Activated CD8-positive, alpha-beta T cell treated with anti-CD3 and anti-CD28 coated beads for 36 hours (primary cell): ENCODE data around the gene ZNF254. TPM values are rescaled to one million over a fixed set of nuclear protein-coding genes. Genes with fewer than 3 reads are reported as not detected.
"Not testable (repeated sequence)": the region's sequence is repeated elsewhere in the genome, so short reads cannot be mapped to it uniquely, and the experiment has no call there.

ENCODE experiments used
- ATAC-seq: fragments of 200-7000 bp; cut with Tn5 transposase; one replicate; pipeline ENCODE4 v1.10.0; 2021; ENCODE audit warnings: mild to moderate bottlenecking, moderate library complexity
- CTCF ChIA-PET: fragments of 350-600 bp; sonication (Branson Sonifier 250); formaldehyde crosslinking; loops from one replicate; lab custom pipeline; 2021; ENCODE audit warnings: antibody characterized with exemption; lab: Charles Lee
- POLR2A ChIA-PET: fragments of 350-600 bp; sonication (Branson Sonifier 250); formaldehyde crosslinking; loops from one replicate; lab custom pipeline; 2021; ENCODE audit warnings: antibody characterized with exemption; lab: Charles Lee
- DNase-seq: peaks from one replicate; pipeline ENCODE4 v3.0.0-alpha.2; 2020
- H3K27ac Mint-ChIP-seq: one replicate; pipeline ENCODE4 v1.8.0; 2021; ENCODE audit warnings: mild to moderate bottlenecking, mixed read lengths
- H3K27me3 Mint-ChIP-seq: one replicate; pipeline ENCODE4 v1.8.0; 2021; ENCODE audit warnings: mixed read lengths
- H3K36me3 Mint-ChIP-seq: one replicate; pipeline ENCODE4 v1.8.0; 2021; ENCODE audit warnings: low read depth, mixed read lengths
- H3K4me1 Mint-ChIP-seq: one replicate; pipeline ENCODE4 v1.8.0; 2021; ENCODE audit warnings: low read depth, mixed read lengths
- H3K4me3 Mint-ChIP-seq: one replicate; pipeline ENCODE4 v1.8.0; 2021; ENCODE audit warnings: mild to moderate bottlenecking, moderate library complexity, mixed read lengths
- H3K9me3 Mint-ChIP-seq: one replicate; pipeline ENCODE4 v1.8.0; 2021; ENCODE audit warnings: mixed read lengths
- CTCF ChIP-seq: fragments of 200-600 bp; IDR thresholded peaks from one replicate; pipeline ENCODE4 v1.8.0; 2022; ENCODE audit warnings: antibody characterized with exemption, mild to moderate bottlenecking
- intact Hi-C: fragments of 100-400 bp; cut with micrococcal nuclease; formaldehyde crosslinking; loops from one replicate; pipeline ENCODE4 v1.10.0; 2022
- total RNA-seq, 2 experiments: library from RNA; stranded (reverse); gene quantifications; one replicate each; pipeline ENCODE4 v1.2.3, GENCODE V29; 2021

ZNF254 gene
- total RNA-seq, 2 experiments from 2014 or later = 9.7 to 10.0 TPM

GRCh38 chr19:24078680-24079079 lies 8.3 kb upstream of the ZNF254 start:
- H3K27ac Mint-ChIP-seq = no peak overlapping the region
- H3K27me3 Mint-ChIP-seq = no peaks in the 10 kb centered on the region
- H3K36me3 Mint-ChIP-seq = peaks cover 38% of the 10 kb centered on the region
- intact Hi-C loops = no loop called here
- ChIA-PET POLR2A (interaction anchor here (0.5 kb wide), 1 partner anchor 964 kb away, joined by 3 read pairs; no protein-coding TSS in a partner anchor), CTCF (no interaction called here)
- ATAC-seq (no peak), DNase-seq (no peak)
- no peak for TF ChIP-seq CTCF
- peaks cover 5% of the 10 kb centered on the region for H3K9me3 Mint-ChIP-seq
- no peaks in the 10 kb centered on the region for H3K4me1 Mint-ChIP-seq
- no peak overlapping the region for H3K4me3 Mint-ChIP-seq

- intact Hi-C loops = no loop called here
- H3K27ac Mint-ChIP-seq = no peak overlapping the region
- TF ChIP-seq CTCF = no peak
- POLR2A ChIA-PET = no interaction called here
- CTCF ChIA-PET = no interaction called here
- no peaks in the 10 kb centered on the region for H3K27me3 Mint-ChIP-seq
- ATAC-seq = no peak
- peaks cover 17% of the 10 kb centered on the region for H3K36me3 Mint-ChIP-seq
- H3K9me3 Mint-ChIP-seq = no peaks in the 10 kb centered on the region
- no peaks in the 10 kb centered on the region for H3K4me1 Mint-ChIP-seq
- no peak overlapping the region for H3K4me3 Mint-ChIP-seq
- DNase-seq = no peak
Measured at GRCh38 chr19:24081056-24081455, 5.9 kb upstream of the ZNF254 start.

DNA sequence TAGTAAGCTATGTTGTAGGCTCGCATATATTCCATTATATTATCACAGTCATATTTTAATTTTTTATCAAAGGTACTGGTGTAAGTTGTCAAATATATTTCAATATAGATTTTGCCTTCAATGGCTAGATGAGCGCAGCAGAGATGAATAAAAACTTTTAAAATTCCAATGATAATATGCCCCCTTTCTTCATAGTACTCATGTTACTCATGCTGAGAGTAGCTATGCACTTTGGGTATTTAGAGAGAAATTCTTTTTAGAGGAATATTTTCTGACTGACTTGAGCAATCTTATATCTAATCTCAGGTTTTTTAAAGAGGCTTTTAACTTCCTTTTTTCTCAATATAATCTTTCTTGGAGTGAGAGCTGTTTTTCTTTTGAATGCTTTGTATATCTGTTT lies 11.4 kb downstream of the ZNF254 start:
- Mint-ChIP-seq H3K4me3 (no peak overlapping the region), H3K27ac (no peak overlapping the region), H3K36me3 (peaks cover 69% of the 10 kb centered on the region), H3K27me3 (no peaks in the 10 kb centered on the region), H3K9me3 (peaks cover 23% of the 10 kb centered on the region), H3K4me1 (peaks cover 31% of the 10 kb centered on the region)
- ChIA-PET CTCF (no interaction called here), POLR2A (interaction anchor here (1.8 kb wide), 1 partner anchor 11 kb away, joined by 8 read pairs; the partner anchor contains the start of gene ZNF254)
- intact Hi-C loops = no loop called here
- ATAC-seq = no peak
- no peak for TF ChIP-seq CTCF
- no peak for DNase-seq

DNA sequence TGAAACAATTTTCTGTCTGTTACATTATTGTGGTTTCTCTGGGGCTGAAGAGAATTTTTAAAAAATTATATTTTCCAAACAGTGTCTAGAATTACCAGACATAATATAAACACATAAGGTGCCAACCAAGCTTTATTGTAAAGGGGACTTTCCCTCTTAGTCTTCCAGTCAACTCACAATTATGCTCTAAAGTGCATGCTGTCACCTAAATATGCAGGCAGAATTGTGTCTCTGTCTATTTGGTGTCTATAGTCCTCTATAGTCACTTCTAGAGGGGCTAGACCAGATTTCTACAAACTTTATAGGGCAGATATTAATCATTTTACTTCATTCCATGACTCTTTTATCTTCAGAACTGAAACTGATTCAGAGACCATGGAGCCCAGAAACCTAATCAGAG lies 12.8 kb downstream of the ZNF254 start:
- H3K4me1 Mint-ChIP-seq = peaks cover 29% of the 10 kb centered on the region
- H3K27ac Mint-ChIP-seq = no peak overlapping the region
- CTCF ChIA-PET = no interaction called here
- peaks cover 72% of the 10 kb centered on the region for H3K36me3 Mint-ChIP-seq
- no peaks in the 10 kb centered on the region for H3K27me3 Mint-ChIP-seq
- intact Hi-C loops = no loop called here
- ATAC-seq (peak; percentile 39), DNase-seq (no peak)
- TF ChIP-seq CTCF = no peak
- POLR2A ChIA-PET = interaction anchor here (0.7 to 0.8 kb wide), 2 partner anchors 11 to 185 kb away, joined by 3 read pairs; no protein-coding TSS in a partner anchor
- no peak overlapping the region for H3K4me3 Mint-ChIP-seq
- H3K9me3 Mint-ChIP-seq = peaks cover 30% of the 10 kb centered on the region

DNA sequence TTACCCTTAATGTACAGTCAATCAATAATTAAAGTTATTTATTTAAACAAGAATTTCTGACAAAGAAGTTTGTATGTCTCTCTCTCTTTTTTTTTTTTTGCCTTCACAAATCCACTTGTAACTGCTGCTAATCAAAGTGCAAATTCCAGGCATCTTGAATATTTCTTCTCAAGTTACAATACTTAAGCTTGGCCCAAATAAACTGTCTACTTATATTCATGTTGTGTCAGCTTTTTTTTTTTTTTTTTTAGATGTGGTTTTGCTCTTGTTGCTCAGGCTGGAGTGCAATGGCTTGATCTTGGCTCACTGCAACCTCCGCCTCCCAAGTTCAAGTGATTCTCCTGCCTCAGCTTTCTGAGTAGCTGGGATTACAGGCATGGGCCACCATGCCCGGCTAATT lies 13.6 kb downstream of the ZNF254 start:
- Mint-ChIP-seq H3K9me3 (peaks cover 24% of the 10 kb centered on the region), H3K36me3 (peaks cover 71% of the 10 kb centered on the region), H3K4me1 (peaks cover 21% of the 10 kb centered on the region)
- H3K27me3 Mint-ChIP-seq, H3K27ac Mint-ChIP-seq, intact Hi-C loops, DNase-seq, ATAC-seq, H3K4me3 Mint-ChIP-seq, POLR2A ChIA-PET: not testable (repeated sequence)
- CTCF ChIA-PET = interaction anchor here (0.6 kb wide), 1 partner anchor 13 kb away, joined by 3 read pairs; the partner anchor contains the start of gene ZNF254
